ENCODE results near the gene TPGS1.
A peak's percentile ranks its signal among the peaks of the same experiment; 100 is the strongest.
"Not testable (repeated sequence)": the region's sequence is repeated elsewhere in the genome, so short reads cannot be mapped to it uniquely, and the experiment has no call there.

Gene TPGS1

DNA sequence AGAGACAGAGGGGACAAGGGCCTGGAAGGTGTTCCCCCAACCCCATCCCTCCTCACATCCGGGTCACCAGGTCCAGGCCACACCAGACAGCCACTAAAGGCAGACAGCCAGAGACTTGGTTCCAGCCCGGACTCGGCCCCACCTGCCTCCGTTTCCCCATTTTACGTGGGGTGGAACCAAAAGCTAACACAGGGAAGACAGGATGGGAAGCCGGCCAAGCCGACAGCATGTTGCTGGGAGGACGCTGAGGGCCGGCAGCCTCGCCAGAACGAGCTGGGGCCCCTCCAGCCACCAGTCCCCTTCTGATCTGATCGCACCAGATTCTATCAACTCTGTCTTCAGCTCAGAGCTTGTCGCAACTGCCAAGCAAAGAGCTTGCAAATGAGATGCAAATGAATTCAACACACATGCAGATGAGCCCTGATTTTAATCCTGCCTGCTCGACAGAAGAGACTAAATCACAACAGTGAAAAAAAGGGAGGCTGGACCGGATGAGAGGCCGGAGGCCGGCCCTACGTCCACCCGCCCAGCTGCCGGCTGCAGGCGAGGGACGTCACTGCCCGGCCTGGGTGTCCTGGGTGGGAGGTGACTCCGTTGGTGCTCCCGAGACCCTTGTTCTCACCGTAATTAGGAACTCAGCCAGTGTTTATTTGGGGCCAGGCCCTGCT lies 28.9 kb upstream of the TPGS1 start:
- DNase-seq = no peak

DNA sequence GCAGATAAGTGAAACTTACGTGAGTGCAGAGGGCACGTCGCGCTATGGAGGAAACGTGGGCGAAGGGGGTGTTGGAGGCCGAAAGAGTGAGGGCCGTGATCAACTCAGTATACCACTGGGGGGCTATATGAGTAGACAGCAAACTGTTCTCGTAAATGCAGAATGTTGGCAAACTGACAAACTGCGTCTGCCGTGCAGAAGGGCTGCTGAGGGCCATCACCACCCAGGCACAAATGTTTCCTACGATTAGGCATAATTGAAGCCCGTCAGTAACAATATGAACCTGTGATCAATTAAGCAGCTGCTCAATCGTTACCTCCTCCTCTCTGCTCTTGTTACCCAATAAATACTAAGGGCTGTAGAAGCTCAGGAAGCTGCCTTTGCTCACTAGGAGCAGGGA lies 28.3 kb upstream of the TPGS1 start:
- peak in 1 of 2 experiments; percentile 38 for DNase-seq

DNA sequence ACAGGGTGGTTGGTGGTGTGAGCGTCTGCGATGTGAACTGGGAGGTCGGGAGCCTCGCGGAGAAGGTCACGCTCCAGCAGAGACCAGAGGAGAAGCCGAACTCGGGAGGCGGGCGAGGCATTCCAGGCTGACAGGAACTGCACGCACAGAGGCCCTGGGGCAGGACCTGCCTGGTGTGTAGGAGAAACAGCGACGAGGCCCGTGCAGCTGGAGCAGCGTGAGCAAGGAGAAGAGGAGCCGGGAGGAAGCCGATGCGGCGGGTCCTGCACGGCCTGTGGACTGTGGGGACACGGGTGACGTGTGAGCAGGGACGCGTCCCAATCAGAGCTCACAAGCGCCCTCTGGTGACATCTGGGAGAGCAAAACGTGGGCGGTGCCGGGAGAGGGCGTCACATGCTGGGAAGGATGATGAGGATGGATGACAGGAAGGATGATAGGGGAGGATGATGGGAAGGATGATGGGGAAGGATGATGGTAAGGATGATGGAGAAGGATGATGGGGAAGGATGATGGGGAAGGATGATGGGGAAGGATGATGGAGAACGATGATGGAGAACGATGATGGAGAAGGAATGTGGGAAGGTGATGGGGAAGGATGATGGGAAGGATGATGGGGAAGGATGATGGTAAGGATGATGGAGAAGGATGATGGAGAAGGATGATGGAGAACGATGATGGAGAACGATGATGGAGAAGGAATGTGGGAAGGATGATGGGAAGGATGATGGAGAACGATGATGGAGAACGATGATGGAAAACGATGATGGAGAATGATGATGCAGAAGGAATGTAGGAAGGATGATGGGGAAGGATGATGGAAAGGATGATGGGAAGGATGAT lies 27.1 kb upstream of the TPGS1 start:
- no peak for DNase-seq

- not testable (repeated sequence) for DNase-seq
Observed at GRCh38 chr19:481100-481499, 26.2 kb upstream of the TPGS1 start.

DNA sequence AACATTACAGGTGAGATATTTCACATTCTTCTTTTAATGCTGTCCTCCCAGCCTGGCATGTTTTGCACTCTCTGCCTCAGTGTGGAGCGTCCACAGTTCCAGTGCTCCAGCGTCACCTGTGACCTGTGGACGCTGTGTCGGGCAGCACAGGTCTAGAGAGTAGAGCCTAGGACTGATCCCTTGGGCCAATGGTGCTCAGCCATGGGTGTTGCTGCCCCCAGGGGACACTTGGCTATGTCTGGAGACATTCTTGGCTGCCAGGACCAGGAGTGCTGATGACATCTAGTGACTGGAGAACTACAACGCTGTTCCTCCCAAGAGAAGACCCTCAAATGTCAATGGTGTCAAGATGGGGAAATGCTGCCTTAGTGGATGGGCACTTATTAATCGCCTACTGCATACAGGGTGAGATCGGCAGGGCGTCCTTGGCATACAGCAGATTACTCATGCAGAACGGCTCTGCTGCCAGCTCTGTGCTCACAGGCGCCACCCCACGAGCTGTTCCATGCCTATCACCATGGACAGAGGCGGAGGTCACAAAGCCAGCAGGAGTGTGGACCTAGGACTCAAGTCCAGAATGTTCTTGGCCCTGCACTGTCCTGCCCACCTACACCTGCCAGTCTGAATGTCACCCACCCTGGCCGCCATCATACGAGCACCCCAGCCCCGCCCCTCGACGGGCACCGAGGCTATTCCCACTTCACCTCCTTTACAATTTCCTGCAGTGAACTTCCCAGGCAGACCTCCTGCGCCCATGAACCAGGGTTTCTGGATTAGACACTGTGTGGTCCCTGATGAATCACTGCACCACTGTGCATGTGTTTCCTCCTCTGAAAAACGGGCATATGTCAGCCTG lies 24.9 kb upstream of the TPGS1 start:
- DNase-seq = no peak

DNA sequence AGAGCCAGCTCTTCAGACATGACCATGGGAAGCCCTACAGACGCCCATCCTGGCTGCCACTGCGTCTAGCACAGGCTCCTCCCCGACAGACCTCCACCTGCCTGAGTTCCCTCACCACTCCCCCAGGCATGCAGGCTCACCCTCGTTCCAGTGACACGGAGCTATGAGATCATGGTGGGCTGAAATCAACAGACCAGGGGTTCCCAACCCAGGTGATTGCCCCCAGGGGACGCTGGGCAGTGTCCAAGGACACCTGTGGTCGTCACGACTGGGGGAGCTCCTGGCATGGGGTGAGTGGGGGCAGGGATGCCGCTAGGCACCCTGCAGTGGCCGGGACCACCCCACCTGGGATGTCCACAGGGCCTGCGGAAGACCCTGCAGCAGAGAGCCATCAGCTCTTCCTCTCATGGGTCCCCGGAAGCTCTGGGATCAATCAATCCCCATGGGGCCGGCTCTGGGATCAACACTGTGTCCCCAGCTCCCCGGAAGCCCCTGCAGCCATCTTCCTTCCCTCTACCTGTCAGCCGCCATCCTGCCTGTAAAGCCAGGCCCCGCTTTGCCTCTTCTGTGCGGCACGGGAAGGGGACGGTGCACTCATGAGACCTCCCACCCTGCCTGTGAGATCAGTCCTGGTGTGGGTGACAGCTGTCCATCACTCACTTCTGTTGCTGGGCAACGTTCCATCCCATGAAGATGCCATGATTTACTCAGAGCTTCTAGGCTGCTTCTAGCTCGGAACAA lies 23.8 kb upstream of the TPGS1 start:
- no peak for DNase-seq

GRCh38 chr19:484494-484893 lies 22.8 kb upstream of the TPGS1 start:
- no peak for DNase-seq

DNA sequence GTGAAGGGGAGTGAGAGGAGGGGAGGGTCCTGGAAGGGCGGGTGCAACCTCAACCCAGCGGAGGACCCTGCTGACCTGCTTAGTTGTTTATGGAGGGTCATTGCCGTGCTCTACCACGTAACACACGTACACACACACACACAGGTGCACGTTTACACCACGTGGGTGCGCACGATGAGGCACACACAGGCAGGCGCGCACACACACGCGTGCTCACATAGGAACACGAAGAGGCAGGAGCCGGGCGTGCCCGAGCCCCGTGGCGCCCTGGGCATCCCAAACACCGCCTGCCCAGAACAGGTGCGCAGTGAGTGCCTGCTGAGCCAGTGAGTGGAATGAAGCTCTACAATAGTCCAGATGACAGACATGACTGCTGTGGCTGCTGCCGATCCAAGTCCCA lies 22.2 kb upstream of the TPGS1 start:
- DNase-seq = peak; percentile 37 to 79

DNA sequence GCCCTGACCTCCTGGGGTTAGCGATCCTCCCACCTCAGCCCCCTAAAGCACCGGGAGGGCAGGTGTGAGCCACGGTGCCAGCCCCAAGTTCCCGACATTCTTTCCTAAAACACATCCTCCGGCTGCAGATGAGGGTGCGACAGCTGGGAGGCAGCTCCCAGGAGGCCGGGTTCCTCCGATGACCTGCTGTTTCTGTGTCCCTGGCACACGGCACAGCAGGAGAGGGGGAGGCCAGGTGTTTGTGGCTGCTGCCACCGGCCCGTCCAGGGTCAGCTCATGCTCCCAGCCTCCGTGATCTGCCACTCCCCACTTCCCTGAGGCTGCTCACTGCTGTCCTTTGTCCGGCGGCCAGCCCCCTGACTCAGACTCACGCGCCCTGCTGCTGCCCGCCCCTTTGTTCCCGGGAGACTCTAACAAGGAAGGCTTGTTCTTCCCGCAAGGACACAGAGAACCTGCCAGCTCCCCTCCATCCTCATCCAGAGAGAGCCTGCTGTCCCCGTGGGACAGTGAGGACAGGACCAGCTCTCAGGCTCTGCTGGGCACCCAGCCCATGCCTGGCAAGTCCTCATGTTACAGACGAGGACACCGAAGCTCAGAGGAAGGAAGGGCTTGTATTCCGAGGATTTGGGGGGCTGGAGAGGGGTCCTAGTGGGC lies 21.6 kb upstream of the TPGS1 start:
- DNase-seq = peak; percentile 41 to 71

DNA sequence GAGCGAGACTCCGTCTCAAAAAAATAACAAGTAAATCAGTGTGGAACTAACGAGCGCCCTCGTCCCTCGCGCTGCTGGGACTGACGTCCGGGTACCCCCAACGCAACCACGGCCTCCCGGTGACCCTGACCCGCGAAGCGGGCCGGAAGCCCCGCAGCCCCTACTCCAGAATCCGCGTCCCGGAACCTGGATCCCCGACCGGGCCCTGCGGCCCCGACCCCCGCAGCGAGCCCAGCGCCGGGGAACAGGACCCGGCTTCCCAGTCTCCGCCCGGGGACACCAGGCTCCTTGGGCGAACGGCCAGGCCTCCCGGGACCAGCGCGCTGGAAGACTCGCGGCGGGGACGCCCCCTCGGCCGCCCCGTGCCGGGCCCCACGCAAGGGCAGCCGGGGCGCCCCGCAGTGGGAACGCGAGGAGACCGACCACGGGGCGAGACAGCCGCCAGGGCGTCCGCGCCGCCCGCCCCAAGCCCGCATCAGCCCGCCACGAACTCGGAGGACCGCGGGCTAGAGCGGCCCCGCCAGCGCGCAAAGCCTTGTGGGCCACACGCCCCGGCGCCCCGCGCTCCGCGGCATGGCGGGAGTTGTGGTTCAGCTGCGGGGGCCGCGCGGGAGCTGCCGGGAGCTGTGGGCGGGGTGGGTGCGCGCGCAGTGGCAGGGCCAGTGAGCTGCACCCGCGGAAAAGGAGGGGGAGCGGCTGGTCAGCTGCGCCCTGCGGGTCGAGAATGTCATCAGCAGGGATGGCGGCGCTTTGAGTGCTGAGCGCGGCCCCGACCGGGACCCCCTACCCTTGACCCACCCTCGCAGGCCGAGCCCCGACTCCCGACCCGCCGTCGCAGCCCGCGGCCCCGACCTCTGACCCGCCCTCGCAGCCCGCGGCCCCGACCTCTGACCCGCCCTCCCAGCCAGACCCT lies 18.5 kb upstream of the TPGS1 start:
- DNase-seq = peak; percentile 92 to 95

GRCh38 chr19:489418-490196 lies 17.7 kb upstream of the TPGS1 start:
- DNase-seq = no peak

DNA sequence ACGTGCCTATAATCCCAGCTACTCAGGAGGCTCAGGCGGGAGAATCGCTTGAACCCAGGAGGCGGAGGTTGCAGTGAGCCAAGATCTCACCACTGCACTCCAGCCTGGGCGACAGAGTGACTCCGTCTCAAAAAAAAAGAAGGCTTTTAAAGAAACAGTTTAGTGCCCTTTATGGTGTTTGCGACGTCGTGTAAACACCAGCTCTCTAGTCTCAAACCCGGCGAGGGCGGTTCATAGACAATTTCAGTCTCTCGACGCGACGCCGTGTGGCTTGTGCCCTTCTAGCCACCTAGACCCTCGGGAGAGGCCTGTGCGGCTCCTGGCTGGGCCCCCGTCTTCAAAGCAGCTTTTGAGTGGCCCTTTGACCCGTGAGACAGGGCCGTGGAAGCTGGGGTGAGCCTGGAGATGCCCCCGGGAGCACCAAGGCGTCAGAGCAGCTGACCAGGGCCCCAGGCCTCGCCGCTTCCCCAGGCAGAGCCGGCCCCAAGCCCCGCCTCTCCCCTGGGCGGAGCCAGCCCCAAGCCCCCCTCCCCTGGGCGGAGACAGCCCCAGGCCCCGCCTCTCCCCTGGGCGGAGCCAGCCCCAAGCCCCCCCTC lies 16.1 kb upstream of the TPGS1 start:
- DNase-seq = no peak

GRCh38 chr19:492091-492531 lies 15.2 kb upstream of the TPGS1 start:
- DNase-seq = no peak

DNA sequence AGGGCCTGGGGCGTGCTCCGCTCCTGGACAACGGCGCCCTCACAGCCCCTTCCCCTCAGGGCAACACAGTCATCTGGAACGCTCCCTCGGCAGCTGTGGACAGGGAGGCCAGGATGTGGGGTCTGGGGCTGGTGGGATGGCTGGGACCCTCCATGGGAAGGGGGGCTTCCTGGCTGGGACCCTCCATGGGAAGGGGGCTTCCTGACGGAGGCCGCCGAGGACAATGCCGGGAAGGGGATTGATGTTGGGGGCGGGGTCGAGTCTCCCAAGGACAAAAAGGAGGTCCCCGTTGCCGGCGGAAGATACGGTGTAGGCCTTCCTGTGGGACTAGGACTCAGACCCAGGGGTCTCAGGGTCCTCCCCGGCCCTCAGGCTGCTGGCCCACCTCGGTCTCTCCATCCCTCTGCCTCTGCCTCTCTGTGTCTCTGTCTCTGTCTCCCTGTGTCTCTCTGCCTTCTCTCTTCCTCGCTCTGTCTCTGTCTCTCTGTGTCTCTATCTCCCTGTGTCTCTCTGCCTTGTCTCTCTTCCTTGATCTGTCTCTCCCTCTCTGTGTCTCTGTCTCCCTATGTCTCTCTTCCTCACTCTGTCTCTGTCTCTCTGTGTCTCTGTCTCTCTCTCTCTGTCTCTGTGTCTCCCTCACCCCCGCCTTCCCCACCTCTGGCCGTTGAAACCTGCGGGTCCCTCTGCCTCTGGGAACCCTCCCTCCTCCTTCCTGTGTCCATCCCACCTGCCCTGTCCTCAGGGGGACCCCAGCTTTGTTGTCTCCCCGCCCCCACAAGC lies 13.7 kb upstream of the TPGS1 start:
- DNase-seq = no peak

GRCh38 chr19:494171-495080 lies 12.9 kb upstream of the TPGS1 start:
- DNase-seq = no peak

DNA sequence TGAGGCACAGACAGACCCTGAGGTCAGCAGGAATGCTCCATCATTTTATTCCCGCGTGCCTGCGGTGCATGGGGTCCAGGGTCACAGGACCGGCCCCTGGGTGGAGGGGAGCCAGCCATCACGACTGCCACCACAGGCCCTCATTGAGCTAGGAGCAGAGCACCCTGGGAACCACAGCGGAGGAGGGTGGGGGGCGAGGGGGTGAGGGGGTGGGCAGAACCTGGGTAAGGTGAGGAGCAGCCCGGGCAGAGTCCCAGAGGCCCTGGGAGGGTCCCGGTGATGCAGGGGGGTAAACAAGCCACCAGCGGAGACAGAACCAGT lies 12.3 kb upstream of the TPGS1 start:
- no peak for DNase-seq

GRCh38 chr19:495402-496111 lies 11.7 kb upstream of the TPGS1 start:
- DNase-seq = no peak

Measured in NCI-H2081 (cell line).